Measurements from ENCODE around the gene PPARA.

The PPARA gene

DNA sequence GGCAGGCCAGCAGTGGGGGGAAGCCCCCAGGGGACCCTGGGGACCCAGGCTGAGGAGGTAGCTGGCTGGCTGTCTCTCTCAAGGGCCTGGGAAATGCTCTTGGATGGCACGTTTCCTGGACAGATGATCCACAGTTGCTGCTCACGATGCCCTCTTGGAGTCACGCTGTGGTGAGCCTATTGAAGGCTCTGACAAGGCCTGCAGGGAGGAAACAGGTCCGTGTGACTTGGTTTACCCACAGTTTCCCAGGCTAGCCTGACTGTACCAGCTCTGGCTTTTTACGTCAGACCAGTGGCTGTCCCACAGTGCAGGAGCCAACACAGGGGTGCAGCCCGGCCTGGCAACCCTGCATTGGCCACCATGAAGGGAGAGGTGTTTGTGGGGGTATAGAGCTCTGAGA, 29.2 kb upstream of the PPARA start:
- POLR2A ChIA-PET (ENCODE audit: low non-redundant PET): no interaction called here

DNA sequence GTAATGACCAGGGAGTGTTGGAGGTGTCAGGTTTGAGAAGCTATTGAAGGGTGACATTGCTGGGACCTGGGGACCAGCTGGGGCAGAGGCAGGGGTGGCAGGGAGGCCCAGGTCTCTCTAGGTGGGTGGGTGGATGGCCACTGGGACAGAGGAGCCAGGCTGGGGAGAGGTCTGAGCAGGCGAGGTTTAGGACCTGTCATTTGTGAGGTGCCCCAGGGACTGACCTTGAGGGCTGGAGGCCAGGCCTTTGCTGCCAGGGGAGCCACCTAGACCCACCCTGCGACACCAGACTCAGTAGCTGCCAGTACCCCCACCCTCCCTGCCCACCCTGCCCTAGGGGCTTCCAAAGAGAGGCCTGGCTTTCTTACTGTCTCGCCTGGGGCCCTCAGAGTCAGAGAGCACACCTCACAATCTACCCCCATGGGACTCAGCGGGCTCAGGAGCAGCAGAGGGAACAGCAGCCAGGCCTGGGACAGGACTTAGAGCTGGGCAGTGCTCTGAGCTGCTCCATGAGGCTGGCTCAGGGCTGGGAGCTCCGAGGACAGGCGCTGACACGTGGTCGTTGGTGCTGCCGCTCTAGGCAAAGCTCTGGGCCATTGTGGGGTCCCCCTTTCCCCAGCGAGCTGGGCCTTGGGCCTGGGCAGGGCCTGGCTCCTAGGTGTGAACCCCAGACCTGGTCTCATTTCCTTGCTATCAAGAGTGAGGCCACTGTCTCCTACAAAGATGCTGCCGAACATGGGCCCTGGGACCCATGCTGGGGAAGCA, 28.6 kb upstream of the PPARA start:
- ChIA-PET POLR2A (ENCODE audit: low non-redundant PET) (no interaction called here), CTCF (interaction anchor here (0.6 to 1.0 kb wide), 6 partner anchors 99 to 852 kb away, joined by 3 to 4 read pairs (median 3); no protein-coding TSS in a partner anchor)
- TF ChIP-seq, protein P1, sequence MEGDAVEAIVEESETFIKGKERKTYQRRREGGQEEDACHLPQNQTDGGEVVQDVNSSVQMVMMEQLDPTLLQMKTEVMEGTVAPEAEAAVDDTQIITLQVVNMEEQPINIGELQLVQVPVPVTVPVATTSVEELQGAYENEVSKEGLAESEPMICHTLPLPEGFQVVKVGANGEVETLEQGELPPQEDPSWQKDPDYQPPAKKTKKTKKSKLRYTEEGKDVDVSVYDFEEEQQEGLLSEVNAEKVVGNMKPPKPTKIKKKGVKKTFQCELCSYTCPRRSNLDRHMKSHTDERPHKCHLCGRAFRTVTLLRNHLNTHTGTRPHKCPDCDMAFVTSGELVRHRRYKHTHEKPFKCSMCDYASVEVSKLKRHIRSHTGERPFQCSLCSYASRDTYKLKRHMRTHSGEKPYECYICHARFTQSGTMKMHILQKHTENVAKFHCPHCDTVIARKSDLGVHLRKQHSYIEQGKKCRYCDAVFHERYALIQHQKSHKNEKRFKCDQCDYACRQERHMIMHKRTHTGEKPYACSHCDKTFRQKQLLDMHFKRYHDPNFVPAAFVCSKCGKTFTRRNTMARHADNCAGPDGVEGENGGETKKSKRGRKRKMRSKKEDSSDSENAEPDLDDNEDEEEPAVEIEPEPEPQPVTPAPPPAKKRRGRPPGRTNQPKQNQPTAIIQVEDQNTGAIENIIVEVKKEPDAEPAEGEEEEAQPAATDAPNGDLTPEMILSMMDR (conservative IDR thresholded peaks at IDR 0.05; ENCODE audit: low read depth): no peak
- H3K27ac ChIP-seq: peak overlapping the region; percentile 99
- DNase-seq (ENCODE audit: low spot score): no peak

More for the DNA sequence above, 29.2 kb upstream of the PPARA start:
- H3K27ac ChIP-seq: peak overlapping the region; percentile 99
- TF ChIP-seq, protein P1 (conservative IDR thresholded peaks at IDR 0.05; ENCODE audit: low read depth): no peak
- no peak for DNase-seq (ENCODE audit: low spot score)
- CTCF ChIA-PET: interaction anchor here (0.6 kb wide), 1 partner anchor 221 kb away, joined by 4 read pairs; no protein-coding TSS in a partner anchor

DNA sequence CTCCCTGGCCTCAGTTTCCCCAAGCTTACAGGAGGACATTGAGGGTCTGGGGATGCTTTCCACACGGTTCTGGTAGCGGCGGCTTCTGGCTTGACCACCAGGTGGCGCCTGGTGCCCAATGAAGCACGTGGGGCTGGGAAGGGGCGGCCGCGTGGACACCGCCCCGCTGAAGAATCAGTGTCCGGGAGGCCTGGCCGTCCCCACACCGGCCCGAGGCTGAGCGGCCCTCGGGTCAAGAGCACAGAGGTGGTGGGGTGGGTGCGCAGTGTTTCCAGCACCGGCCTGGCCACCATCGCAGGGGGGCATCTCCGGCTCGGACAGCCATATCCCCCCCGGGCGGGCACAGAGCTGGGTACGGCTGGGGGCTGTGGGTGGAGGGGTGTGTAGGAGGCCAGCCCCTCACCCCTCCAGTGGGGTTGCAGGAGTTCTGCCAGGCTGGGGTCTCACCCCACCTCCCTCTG, 27.8 kb upstream of the PPARA start:
- POLR2A ChIA-PET (ENCODE audit: low non-redundant PET): no interaction called here
- CTCF ChIA-PET: interaction anchor here (0.6 to 1.0 kb wide), 5 partner anchors 125 to 231 kb away, joined by 3 to 4 read pairs (median 3); partner anchors contain the start of gene TTC38
- TF ChIP-seq, protein P1 (conservative IDR thresholded peaks at IDR 0.05; ENCODE audit: low read depth): peak; percentile 91
- H3K27ac ChIP-seq: peak overlapping the region; percentile 41; the same call in 1 of the 2 replicates
- DNase-seq (ENCODE audit: low spot score): peak; percentile 58

DNA sequence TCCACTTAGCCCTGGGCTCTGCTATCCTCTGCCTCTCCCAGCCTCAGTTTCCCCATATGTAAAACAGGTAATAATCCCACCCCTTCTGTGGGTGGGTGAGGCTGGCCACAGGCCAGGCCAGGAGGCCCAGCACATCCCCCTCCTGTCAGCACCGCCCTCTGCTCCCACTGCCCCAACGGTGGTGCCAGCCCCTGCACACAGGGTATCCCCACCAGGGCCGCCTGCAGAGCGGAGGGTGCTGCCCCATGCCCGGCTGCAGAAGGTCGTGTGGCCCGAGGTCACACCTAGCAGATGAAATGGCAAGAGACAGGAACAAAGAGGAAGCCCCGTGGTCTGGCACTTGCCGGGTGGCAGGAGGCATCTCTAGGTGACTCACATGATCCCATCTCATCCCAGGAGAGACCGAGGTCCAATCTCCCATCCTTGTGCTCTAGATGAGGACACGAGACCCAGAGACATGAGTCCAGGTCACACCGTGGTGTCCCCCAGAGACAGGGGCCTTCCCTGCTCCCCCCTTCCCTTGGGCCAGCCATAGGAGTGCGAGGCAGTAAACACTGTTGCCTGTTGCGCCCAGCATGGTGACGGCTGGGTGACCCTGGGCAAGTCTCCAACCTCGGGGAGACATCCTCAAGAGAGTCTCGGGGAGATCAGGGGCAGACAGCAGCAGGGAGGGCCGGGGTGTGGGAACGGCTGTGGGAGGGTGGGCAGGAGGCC, 27.2 kb upstream of the PPARA start:
- TF ChIP-seq, protein P1 (conservative IDR thresholded peaks at IDR 0.05; ENCODE audit: low read depth): no peak
- DNase-seq (ENCODE audit: low spot score): no peak
- CTCF ChIA-PET: interaction anchor here (0.7 to 1.1 kb wide), 3 partner anchors 145 to 192 kb away, joined by 3 to 5 read pairs (median 4); partner anchors contain the start of gene TTC38
- H3K27ac ChIP-seq: peak overlapping the region; percentile 41; the same call in 1 of the 2 replicates
- POLR2A ChIA-PET (ENCODE audit: low non-redundant PET): no interaction called here

DNA sequence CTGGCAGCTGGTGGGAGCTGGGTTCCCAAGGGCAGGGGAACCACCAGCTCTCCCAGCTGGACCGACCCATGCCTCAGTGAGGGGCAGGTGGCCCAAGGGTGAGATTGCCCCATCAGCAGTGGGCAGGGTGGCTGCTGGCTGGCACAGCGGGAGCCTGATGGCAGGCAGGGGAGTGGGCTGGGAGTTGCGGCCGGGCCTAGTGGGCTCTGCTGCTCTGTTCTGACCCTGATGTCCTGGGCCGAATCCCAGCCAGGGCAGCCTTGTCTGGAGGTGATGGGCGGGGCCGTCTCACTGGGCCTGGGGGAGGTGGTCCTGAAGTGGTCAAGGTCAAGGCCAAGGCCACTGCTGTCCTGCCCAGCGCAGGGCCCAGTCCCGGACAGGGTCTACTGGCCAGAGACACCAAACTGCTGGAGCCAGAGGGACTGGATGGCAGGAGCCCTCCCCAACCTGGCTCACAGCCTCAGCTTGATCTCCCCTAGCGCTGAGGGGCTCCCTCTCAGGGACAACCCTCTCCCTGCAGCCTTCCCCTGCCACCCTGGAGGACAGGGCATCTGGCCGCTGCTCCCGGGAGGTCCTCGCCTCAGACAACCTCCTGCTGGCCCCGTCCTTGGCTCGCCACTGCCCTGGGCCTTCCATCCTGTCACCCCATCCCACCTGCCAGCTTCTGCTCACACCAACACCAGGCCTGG, 26.5 kb upstream of the PPARA start:
- TF ChIP-seq, protein P1 (conservative IDR thresholded peaks at IDR 0.05; ENCODE audit: low read depth): no peak
- ChIA-PET CTCF (interaction anchor here (1.1 kb wide), 1 partner anchor 191 kb away, joined by 5 read pairs; no protein-coding TSS in a partner anchor), POLR2A (ENCODE audit: low non-redundant PET) (no interaction called here)
- DNase-seq (ENCODE audit: low spot score): no peak
- peak overlapping the region; percentile 6; the same call in 1 of the 2 replicates for H3K27ac ChIP-seq
